Fibroblast of skin of abdomen (primary cell): ENCODE data around the gene BMP5.

Source experiments
- DNase-seq: peaks from one replicate; pipeline ENCODE4 v3.0.0-alpha.2; 2013

BMP5 gene

DNA sequence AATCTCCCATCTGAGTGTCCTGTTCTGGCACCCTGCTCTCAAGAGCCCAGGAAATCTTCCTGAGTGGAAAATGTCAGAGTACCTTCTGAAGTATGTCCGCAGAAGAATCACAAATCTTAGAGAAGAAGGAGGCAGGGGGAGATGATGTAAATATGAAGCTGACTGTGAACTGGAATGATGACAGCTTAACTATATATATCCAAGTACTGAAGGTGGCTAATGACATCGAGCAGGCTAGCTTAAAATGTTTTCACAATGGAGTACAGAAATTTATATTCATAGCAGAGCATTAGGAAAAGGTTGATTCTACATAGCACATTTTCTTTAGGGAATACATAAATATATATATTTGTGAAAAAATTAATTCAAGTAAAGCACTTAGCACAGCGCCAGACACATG, 64.3 kb downstream of the BMP5 start:
- no peak for DNase-seq

DNA sequence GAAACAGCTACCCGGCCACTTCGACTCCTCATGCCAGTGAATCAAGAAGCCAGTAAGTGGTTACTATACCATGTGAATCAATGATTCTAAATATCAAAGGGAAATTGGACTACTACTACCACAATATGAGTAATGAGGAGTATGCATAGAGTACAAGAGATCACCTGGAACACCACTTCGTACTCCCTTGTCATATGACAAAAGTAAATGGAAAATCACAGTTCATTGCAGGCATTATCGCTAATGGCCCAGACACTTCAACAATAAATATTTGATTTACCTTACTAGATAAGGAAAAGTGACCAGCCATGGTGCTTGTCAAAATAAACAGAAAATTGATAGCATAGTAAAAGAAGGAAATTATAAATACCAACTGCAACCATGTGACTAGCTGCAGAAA, 73.1 kb downstream of the BMP5 start:
- DNase-seq: no peak

DNA sequence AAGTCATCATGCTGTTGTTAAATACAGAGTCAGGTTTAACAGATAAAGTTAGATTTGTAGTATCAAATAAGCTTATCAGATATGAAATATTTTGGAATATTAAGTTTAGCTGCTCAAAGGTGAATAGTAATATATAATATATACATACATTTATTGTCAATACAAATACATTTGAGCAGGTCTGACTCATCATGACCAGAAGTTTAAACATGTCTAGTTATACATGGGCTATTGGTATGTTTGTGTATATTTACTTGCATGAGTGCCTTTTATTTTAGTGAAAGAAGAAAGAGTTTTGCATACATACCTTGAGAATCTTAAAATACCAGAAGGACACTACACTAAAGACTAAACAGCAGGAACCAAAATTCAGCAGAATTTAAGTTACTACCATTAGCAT, 76.8 kb downstream of the BMP5 start:
- DNase-seq: no peak

DNA sequence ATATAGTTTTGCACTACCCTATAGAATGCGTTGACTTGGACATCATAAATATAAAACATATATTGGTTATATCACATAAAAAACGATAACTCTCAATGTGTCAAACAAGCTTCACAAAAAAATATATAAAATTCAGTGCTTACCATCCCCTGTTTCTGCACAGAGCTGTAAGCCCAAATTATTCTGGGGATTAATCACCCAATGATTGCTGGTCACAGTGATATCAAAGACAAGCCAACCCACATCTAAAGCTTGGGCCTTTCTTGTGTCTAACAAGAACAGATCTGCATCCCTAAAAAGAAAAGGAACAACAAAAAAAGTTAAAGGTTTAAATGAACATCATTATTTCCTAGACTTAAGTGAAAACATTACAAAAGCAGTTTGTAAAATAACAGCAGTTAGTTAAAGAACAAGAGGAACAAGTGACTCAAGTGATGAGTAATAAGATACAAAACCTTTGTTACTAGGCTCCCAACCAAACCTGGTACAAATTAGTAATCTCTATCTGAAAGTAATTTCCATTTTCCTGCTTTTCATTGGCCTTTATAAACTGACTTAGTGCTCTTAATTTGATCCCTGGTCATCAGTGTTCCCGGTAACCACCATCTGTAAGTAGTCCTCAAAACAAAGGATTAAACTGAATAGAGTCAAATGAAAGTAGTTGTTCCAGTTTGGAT, 81.1 kb downstream of the BMP5 start:
- DNase-seq: peak; percentile 55

DNA sequence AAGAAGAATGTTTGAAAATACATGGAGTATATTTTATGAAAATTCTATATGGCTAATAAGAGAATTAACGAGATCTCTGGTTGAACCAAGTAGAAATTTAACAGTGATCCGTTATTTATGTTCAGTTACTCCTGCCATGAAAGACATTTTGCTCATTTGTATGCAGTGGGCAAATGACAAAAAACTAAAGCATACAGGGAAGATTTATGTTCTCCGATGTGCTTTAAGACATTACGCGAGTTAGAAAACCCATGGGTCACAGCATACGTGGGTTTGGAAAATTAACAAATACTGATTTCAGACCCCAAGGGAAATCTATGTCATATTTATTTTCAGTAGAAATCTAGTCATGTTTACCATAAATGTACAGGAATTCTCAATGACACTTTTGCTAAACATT, 90.1 kb downstream of the BMP5 start:
- DNase-seq: no peak

DNA sequence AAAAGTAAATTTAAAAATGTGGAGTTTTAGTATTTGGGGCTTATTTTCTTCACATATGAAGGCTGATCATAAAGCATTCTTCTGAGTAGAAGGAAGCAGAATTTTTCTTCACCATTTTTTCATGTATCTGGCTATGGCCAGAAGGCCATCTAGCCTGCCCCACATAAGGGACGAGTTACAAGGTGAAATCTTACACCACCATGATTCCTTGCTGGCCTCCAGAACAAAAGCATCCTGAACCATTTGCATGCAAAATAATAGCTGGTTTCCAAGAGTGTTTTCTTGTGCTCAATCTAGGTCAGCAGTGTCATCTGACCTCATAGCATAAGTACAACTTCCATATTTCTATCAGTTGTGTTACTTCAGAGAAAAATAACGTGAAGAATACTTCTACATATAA, 93.1 kb downstream of the BMP5 start:
- DNase-seq: no peak

DNA sequence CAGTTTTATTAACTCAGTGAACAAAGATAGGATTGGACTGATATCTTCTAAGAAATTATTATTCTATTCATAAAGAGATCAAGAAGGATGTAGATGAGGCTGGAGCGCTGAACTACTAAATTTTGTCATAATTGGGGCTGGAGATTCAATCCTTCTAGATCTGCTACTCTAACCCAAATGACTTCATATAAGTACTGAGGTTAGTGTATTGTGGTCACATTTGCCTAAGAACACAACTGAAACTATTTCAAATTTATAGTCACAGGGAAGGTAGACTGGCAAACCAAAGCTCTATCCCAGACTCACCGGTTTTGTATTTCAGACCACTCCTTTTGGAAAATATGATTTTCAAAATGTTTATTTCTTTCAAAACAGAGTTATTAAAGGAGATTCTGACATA, 96.7 kb downstream of the BMP5 start:
- DNase-seq: no peak

DNA sequence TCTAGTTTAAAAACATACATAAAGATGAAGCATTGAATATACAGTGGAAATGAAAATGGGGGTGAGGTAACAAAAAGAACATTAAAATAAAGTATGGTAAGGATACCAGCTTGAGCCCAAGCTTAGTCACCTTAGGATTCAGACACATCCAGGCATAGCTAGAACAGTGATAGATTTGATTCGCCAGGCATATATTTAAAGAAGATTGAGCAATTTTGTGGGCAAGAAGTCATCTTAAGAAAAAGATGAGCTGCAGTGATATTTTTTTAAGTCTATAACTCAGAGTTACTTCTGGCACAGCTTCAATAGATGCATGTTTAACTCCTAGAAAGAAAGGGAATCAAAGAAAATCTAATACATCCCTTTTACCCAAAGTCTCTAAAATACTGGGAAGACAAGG, 97.9 kb downstream of the BMP5 start:
- DNase-seq: peak; percentile 26

DNA sequence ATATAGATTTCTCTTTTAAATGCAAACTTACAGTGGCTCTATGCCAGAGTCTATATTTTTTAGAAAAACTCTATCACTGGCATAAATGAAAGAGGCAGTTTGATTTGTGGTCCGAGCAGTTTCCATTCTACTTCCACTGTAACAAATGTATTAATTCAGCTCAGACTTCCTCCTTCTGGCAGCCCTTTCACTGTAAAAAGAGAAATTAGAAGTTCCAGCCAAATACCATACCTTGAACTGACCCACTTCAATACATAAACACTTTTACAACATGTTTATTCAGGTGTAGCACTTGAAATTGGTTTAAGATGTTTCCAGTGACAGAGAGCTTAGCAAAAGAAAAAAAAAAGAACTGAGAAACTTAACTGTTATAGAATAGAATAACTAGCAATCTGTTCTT, 99.3 kb downstream of the BMP5 start:
- no peak for DNase-seq

DNA sequence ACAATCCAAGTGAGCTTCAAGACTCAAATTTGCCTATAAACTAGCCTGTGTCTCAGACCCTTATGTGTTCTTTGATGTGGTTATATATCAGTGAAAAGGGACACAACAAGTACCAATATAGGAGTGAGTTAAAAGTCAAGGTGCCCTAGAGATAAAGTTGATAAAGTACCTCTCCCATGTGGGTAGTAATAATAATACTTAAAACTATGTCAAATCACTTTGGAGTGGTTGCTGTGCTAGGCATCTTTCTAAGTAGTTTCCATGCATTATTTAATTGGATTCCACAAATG, 100.4 kb downstream of the BMP5 start:
- DNase-seq: no peak

DNA sequence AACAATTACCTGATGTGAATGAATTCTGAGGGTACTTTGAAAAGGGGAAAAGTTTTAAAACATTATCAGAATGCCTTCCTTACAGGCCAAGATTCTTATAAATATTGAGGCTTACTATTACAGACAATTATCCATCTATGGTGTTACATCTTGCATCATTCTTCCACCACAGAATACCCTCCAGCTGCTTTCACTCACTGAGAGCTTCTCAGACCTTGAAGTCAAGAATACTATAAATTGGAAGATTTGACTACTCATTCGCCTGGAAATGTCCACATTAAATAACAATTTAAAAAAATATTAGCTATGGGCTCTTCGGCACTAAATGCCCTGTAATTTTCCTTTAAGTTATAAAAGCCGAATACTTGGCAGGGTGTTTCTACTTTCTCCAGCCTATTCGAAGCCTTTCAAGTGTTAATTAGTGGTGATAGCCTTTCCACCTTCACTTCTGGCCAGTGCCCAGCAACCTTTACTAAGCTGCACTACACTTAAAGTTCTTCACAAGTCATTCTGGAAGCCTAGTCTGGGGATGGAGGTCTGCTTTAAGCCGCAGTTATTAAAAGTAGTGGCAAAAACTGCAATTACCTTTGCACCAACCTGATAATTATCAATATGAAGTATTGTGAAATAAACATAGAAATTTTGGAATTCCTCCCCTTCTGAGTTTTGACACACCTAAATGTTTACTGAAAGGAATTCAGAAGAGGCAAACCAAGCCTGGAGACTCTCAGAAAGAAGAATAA, 100.9 kb downstream of the BMP5 start:
- peak; percentile 6 for DNase-seq

DNA sequence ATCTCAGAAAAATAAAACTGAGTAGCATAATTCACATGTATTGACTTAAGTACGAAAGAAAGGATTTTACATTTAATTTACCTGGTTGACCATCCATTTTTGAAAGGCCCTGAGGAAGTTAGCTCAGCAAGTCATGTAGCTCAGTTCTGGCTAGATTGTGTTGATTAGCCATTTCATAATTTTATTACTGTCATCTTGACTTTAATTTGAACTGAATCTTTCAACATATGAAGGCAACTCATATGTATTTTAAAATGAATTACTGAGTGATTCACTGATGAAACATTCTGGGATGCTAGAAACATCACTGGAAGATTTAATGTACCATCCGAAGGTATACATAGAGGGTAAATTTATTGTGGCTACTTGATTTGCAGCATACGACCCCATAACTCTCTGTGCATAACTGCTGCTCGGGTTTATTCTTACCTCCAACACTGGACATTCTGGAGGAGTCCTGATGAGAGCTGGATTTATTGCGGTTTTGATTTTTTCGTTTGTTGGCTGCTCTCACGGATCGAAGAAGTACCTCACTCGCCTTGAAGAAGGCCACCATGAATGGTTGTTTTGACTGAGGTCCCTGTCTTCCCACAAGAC, 101.7 kb downstream of the BMP5 start:
- peak; percentile 3 for DNase-seq

DNA sequence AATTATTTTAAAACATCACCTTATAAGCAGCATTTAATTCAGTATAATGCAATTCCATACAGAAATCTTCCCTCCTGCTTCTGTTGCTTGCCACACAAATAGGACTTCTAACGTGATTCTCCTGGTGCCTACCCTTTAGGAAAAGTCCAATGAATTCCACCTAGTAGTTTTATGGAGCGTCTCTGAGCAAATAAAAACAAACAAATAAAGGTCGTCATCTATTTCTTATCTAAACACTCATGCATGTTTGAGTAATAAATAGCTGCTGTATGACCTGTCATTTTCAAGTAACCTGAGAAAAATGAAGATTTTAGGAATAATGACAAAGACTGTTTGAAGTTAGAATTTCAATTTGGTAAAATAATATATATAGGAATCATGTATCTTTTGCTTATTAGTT, 102.7 kb downstream of the BMP5 start:
- DNase-seq: no peak

DNA sequence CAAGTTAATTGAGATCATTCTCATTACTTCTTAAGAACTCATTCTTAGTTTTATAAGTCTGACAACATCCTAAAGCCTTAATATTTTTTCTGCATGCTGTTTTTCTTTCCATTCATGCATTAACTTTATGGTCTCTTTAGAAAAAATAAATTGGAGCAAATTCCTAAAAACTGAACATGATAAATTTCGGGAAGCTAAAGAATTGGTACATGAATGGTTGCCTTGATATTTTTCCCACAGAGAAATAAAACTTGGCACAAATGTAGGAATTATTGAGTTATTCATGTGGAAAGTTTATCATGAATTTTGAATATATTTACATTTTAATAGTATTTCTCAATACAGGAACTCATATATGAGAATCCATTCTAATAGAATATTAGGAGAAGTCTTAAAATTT, 115.9 kb downstream of the BMP5 start:
- DNase-seq: no peak

DNA sequence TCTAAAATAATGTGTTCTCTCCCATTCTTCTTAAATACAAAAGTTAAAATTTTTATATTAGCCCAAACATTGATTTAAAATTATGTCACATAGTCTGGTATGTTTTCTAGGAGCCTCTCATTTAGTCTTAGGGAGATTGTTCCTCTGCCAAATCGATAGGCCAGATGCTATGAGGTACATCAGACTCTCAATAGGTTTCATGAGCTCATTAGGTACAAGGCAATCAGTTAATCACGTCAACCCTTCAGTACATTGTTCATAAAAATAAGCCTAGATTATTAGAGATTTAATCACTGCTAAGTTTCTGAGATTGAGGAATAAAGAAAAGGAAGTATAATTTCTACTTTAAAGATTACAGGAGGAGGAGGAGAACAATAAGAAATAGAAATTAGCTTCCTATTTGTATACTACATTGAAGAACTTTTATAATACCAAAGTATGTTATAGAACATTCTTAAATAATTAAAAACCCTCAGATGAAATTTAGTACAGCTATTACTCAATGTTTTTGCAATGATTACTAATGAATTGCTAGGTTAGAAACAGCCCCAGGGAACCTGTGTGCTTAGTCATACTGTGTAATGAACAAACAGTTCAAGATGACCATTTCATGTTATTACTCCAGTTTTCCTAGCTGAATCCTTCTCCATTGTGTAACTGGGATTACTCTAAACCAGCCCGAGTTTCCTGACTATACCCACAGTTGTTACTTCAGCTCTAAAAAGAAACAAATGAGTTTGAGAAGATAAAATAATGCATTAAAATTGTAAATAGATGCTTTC, 117.0 kb downstream of the BMP5 start:
- DNase-seq: peak; percentile 84

DNA sequence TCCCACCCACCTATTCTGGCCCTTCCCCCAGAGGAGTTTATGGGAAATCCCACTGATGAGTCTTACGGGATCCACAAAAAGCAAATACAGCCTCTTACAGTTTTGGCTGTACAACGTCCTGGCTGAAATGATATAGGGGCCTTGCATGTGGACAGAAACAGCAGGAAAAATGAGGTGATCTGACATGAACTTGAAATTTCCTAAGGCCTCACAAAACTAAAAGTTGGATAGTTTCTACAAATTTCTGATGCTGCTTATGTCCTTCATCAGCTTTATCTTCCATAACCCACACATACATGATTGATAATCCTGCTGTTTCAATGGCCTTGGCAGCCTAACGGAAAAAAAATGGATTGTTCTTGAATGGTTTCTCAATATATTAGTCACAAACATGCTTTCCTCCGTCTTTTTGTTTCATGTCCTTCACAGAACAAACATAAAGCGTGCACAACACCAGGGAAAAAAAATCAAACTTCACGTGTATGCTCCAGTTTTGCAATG, 118.8 kb downstream of the BMP5 start:
- no peak for DNase-seq

DNA sequence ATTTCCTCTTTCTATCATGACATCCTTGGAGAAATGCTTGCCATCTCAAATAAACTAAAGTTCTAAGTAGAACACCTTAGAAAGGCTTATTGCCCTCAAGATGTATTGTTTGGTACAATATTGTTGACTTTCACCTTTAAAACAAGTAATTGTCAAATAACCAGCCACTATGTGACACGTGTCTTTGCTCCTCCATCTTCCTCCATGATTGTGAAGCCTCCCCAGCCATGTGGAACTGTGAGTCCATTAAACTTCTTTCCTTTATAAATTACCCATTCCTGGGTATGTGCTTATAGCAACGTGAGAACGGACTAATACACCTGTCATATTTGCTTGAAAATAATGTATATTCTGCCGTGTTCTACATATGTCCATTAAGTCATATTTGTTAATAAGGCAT, 126.5 kb downstream of the BMP5 start:
- no peak for DNase-seq

DNA sequence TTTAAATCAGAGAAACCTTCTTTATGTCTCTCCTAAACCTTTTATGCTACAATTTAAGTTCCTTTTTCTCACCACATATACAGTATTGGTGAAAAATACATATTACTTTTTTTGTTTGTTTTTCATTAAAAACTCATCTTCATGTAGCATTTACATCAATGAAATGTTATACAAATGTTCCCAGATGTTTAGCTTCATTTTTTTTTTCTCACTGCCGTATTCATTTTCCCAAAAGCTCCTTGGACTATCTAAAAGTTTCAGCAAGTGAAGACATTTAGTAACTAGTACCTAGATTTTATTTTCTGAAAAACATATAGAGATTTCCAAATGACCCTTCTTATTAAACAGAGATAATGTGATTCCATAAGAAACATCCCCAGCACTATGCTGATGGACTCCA, 128.9 kb downstream of the BMP5 start:
- DNase-seq: no peak

DNA sequence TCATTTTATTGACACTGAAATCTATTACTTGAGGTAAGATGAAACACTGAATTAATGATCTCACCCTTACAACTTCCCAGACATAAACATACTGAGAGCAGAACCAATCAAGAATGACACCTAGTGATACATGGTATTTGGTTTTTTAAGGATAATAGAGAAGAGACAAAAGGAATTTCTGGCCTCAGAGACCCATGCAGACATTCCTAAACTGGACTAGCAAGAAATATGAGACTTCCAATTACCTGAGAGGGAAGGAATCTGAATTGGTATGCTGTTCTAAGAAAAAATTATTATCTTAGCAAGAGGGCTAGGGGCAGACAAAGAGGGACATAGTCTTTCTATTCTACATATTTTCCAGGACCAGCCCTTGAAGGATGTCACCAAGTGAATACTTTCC, 141.1 kb downstream of the BMP5 start:
- peak; percentile 13 for DNase-seq

DNA sequence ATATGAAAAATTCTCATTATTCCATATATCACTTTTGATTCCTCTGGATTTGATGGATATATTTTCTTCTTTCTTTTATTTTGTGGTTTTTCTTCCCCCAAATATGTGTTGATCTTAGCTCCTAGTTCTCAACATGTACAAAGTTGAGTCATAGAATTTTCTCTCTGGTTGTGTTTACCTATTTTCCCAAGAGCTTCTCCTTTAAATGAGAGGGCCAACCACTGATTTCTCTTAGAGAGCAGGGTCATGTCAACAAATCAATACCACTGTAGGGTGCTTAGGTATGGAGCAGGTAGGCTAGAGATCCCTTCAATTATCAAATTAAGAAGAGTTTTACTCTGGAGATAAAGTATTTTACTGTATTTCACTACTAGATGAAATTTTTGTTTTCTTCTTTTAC, 145.7 kb downstream of the BMP5 start:
- DNase-seq: no peak

DNA sequence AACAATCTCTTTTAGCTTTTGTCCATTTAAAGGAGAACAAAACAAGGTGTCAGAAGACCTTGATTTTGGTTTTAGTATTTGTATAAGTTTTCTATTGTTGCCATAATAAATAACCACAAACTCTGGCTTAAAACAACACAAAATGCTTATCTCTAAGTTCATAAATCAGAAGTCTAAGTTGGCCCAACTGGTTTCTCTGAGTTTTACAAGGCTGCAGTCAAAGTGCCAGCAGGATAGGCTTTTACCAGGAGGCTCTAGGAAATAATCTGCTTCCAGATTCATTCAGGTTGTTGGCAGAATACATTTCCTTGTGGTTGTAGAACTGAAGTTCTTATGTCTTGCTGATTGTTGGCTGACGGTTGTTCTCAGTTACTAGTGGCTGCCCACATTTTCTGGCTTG, 149.2 kb downstream of the BMP5 start:
- no peak for DNase-seq

DNA sequence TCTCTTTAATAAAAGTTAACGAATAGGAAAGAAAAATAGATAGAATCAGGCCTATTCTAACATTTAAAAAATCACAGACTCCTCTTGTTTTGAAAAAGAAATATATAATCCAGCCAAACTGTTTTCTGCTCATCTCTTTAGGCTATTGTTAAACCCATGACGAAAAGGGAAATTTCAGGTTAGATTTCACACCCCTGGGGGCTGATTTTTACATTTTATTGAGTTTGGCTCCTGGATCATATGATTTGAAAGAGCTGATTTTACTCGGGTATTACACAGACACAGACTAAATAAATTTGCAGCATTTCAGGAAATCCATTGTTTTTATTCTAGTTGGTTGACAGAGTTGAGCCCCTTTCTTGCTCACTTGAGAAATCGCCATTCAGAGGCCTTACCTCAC, 160.6 kb downstream of the BMP5 start:
- DNase-seq: no peak

DNA sequence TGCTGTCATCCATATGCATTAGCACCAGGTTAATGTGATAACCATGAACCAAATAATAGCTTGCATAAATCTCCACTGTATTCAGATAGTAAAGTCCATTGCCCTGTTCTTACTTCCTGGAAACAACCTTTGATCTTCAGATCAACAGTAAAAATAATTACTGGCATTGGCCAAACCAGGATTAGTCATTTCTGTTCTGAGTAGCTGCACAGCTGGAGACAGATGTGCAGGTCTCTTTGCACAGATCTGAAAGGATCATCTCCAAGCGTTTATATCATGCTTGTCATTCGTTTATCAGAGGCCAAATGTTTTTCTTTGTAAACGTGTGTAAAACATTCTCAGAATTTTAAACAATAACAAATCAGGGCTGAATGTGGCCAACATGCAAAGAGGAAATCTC, 162.0 kb downstream of the BMP5 start:
- peak; percentile 30 for DNase-seq

DNA sequence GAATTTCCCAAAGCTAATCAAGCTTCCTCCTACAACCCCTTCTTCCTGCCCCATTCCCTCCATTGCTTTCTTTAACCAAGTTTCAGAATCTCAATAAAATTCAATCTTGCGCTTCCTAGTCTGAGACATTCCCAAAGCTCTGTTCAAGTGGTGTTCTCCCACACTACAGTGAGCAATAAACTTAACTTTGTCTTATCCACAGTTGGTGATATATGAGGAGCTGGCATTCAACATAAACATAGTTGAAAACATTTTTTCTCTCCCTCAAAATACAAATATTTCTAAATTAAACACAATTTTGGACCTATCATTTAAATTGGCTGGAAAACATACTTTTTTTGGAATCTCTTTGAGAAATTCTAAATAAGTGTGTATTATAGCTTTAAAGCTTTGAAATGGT, 166.7 kb downstream of the BMP5 start:
- no peak for DNase-seq
